ENCODE results near the gene GJA3. TPM values are rescaled to one million over a fixed set of nuclear protein-coding genes. Genes with fewer than 3 reads are reported as not detected.

GJA3 gene
- total and polyA plus RNA-seq, 10 of the 15 experiments (the other 5 are each of a cell fraction or from before 2014, with no cell fraction given): 0.03 to 0.11 (median 0.04) TPM; not detected in 5

GRCh38 chr13:20181188-20181587 lies 20.3 kb upstream of the GJA3 start:
- FAIRE-seq: no peak
- Histone ChIP-seq H3K4me3 (no peak overlapping the region), H3K27me3 (replicated peaks in 1 of 2; ENCODE audit: control insufficient read depth in 2 of 2, insufficient read depth in 2 of 2, low read length in 1 of 2) (no peaks in the 10 kb centered on the region), H2AFZ (ENCODE audit: control insufficient read depth, low read depth, low read length) (no peak overlapping the region), H3K4me1 (ENCODE audit: control insufficient read depth, insufficient read depth, low read length) (no peaks in the 10 kb centered on the region), H4K20me1 (ENCODE audit: control insufficient read depth, insufficient read depth) (no peaks in the 10 kb centered on the region), H3K79me2 (ENCODE audit: control insufficient read depth, insufficient read depth, low read length) (no peaks in the 10 kb centered on the region), H3K4me2 (ENCODE audit: control insufficient read depth, insufficient read depth) (no peak overlapping the region), H3K36me3 (ENCODE audit: control insufficient read depth in 2 of 2, insufficient read depth in 2 of 2, low read length in 1 of 2) (no peaks in the 10 kb centered on the region), H3K9ac (ENCODE audit: control insufficient read depth, insufficient read depth, low read length) (no peak overlapping the region), H3K27ac (ENCODE audit: control insufficient read depth, insufficient read depth) (no peak overlapping the region), H3K9me3 (replicated peaks; ENCODE audit: control insufficient read depth, insufficient read depth, low read length) (no peaks in the 10 kb centered on the region)
- POLR2A ChIA-PET: interaction anchor here (0.6 kb wide), 1 partner anchor 320 kb away, joined by 3 read pairs; no protein-coding TSS in a partner anchor
- BruUV-seq (replicated peaks): no TSS peak
- in situ Hi-C loops (cut with MboI) (loop anchor here (5.0 to 25.0 kb wide), 2 partner anchors 656 to 741 kb away; no protein-coding TSS in a partner anchor), intact Hi-C loops (cut with micrococcal nuclease; ENCODE audit: unreplicated experiment) (no loop called here)
- SMC1A ChIA-PET (ENCODE audit: uncharacterized antibody, unreplicated experiment): interaction anchor here (0.9 kb wide), 1 partner anchor 306 kb away, joined by 3 read pairs; no protein-coding TSS in a partner anchor
- 82% methylated on average over 3 of the region's 3 CpGs for WGBS (ENCODE audit: insufficient coverage, insufficient replicate concordance, low lambda C conversion rate, missing lambda C conversion rate)
- RAD21 ChIA-PET (ENCODE audit: unreplicated experiment): no interaction called here
- no peak for DNase-seq (ENCODE audit: low read depth, low spot score)
- CTCF ChIA-PET: interaction anchor here (0.7 to 9.6 kb wide), 3 partner anchors 15 to 307 kb away, joined by 3 to 67 read pairs (median 13); no protein-coding TSS in a partner anchor
- ATAC-seq: no peak
- no peak for TF ChIP-seq FOXK2 (IDR thresholded peaks at IDR 0.05)
- TF ChIP-seq MEF2B (IDR thresholded peaks at IDR 0.05; ENCODE audit: partially characterized antibody, poor library complexity, severe bottlenecking): no peak
- TF ChIP-seq E2F4 (IDR thresholded peaks at IDR 0.05; ENCODE audit: low read depth, low read length): no peak
- TF ChIP-seq MTA3 (IDR thresholded peaks at IDR 0.05; ENCODE audit: borderline replicate concordance, low read length): no peak
- TF ChIP-seq ZBED1 (IDR thresholded peaks at IDR 0.05; ENCODE audit: borderline replicate concordance): no peak
- TF ChIP-seq GATAD2B (conservative IDR thresholded peaks at IDR 0.05; ENCODE audit: low read depth): no peak
- TF ChIP-seq ZBTB40 (IDR thresholded peaks at IDR 0.05; ENCODE audit: borderline replicate concordance): no peak
- no peak for TF ChIP-seq TCF12 (IDR thresholded peaks at IDR 0.05; ENCODE audit: low read depth, low read length)
- TF ChIP-seq PML (IDR thresholded peaks at IDR 0.05; ENCODE audit: low read length): no peak
- TF ChIP-seq, protein P1, sequence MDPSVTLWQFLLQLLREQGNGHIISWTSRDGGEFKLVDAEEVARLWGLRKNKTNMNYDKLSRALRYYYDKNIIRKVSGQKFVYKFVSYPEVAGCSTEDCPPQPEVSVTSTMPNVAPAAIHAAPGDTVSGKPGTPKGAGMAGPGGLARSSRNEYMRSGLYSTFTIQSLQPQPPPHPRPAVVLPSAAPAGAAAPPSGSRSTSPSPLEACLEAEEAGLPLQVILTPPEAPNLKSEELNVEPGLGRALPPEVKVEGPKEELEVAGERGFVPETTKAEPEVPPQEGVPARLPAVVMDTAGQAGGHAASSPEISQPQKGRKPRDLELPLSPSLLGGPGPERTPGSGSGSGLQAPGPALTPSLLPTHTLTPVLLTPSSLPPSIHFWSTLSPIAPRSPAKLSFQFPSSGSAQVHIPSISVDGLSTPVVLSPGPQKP (IDR thresholded peaks at IDR 0.05; ENCODE audit: low read depth, low read length): no peak
- TF ChIP-seq, protein P2, sequence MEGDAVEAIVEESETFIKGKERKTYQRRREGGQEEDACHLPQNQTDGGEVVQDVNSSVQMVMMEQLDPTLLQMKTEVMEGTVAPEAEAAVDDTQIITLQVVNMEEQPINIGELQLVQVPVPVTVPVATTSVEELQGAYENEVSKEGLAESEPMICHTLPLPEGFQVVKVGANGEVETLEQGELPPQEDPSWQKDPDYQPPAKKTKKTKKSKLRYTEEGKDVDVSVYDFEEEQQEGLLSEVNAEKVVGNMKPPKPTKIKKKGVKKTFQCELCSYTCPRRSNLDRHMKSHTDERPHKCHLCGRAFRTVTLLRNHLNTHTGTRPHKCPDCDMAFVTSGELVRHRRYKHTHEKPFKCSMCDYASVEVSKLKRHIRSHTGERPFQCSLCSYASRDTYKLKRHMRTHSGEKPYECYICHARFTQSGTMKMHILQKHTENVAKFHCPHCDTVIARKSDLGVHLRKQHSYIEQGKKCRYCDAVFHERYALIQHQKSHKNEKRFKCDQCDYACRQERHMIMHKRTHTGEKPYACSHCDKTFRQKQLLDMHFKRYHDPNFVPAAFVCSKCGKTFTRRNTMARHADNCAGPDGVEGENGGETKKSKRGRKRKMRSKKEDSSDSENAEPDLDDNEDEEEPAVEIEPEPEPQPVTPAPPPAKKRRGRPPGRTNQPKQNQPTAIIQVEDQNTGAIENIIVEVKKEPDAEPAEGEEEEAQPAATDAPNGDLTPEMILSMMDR (IDR thresholded peaks at IDR 0.05 in 2 of 3, conservative IDR thresholded peaks at IDR 0.05 in 1 of 3; ENCODE audit: control insufficient read depth in 2 of 3, extremely low read depth in 1 of 3, insufficient read depth in 1 of 3, low read depth in 3 of 3, low read length in 3 of 3): no peak
- TF ChIP-seq MTA2 (IDR thresholded peaks at IDR 0.05; ENCODE audit: low read depth): no peak
- no peak for TF ChIP-seq CBX3 (IDR thresholded peaks at IDR 0.05; ENCODE audit: borderline replicate concordance, low read depth)
- no peak for TF ChIP-seq EED (IDR thresholded peaks at IDR 0.05; ENCODE audit: low read depth)

All from GM12878 (cell line).